Suprapubic skin (tissue), 4 donors: Measurements from ENCODE around the gene MRPL22. TPM values are rescaled to one million over a fixed set of nuclear protein-coding genes. Genes with fewer than 3 reads are reported as not detected.

ENCODE experiments used
- DNase-seq, 2 donors: peaks; one replicate each; pipeline ENCODE4 v3.0.0-alpha.2; 2019; ENCODE audit warnings: low spot score in 2 of 2
- H3K27ac ChIP-seq: fragments of 200-600 bp; sonication (generic); one replicate; pipeline ENCODE4 v1.5.1; 2019
- H3K27me3 ChIP-seq: fragments of 200-600 bp; sonication (generic); one replicate; pipeline ENCODE4 v1.5.1; 2019
- H3K36me3 ChIP-seq: fragments of 200-600 bp; sonication (generic); one replicate; pipeline ENCODE4 v1.5.1; 2019
- H3K4me1 ChIP-seq: fragments of 200-600 bp; sonication (generic); one replicate; pipeline ENCODE4 v1.5.1; 2019
- H3K4me3 ChIP-seq: fragments of 200-600 bp; sonication (generic); one replicate; pipeline ENCODE4 v1.5.1; 2019; ENCODE audit warnings: mild to moderate bottlenecking
- H3K9me3 ChIP-seq: fragments of 200-600 bp; sonication (generic); one replicate; pipeline ENCODE4 v1.5.1; 2019
- CTCF ChIP-seq, 2 donors: fragments of 200-600 bp in 1 of 2; fragments of 450-650 bp in 1 of 2; sonication (generic) in 1 of 2; IDR thresholded peaks; one replicate each; pipeline ENCODE4 v1.5.1; 2016 to 2019; ENCODE audit warnings: antibody characterized with exemption in 2 of 2, mild to moderate bottlenecking in 1 of 2, moderate library complexity in 1 of 2
- EP300 ChIP-seq: sonication (generic); formaldehyde crosslinking; IDR thresholded peaks from one replicate; pipeline ENCODE4 v1.6.1; 2017; ENCODE audit warnings: antibody characterized with exemption
- POLR2A ChIP-seq, 2 donors: fragments of 450-650 bp; IDR thresholded peaks; one replicate each; pipeline ENCODE4 v1.6.1; 2017; ENCODE audit warnings: antibody characterized with exemption in 2 of 2, mild to moderate bottlenecking in 2 of 2, moderate library complexity in 2 of 2
- POLR2AphosphoS5 ChIP-seq, 3 donors: sonication (generic); formaldehyde crosslinking; IDR thresholded peaks; one replicate each; pipeline ENCODE4 v1.6.1; 2017; ENCODE audit warnings: antibody characterized with exemption in 3 of 3
- WGBS: methylation state at CpG from one replicate; pipeline ENCODE4 v1.1.5; 2018; 5-methylcytosine and 5-hydroxymethylcytosine counted together
- total RNA-seq, 4 donors: library from RNA; depleted of rRNA; stranded (reverse); fragments of >200 nt; gene quantifications; one replicate each; pipeline ENCODE4 v1.1.0, GENCODE V29; 2016

Gene MRPL22
- total RNA-seq, 4 donors from 2014 or later = 12.2 to 30.2 (median 21.7) TPM

- Histone ChIP-seq H3K4me3 (no peak overlapping the region), H3K4me1 (peaks cover 8% of the 10 kb centered on the region), H3K27me3 (no peaks in the 10 kb centered on the region), H3K36me3 (peaks cover 90% of the 10 kb centered on the region), H3K9me3 (no peaks in the 10 kb centered on the region), H3K27ac (peak overlapping the region; percentile 14)
- no peak for TF ChIP-seq EP300
- no peak for TF ChIP-seq POLR2AphosphoS5 (IDR thresholded peaks at IDR 0.05)
- no peak for TF ChIP-seq CTCF (IDR thresholded peaks at IDR 0.05)
- no peak for TF ChIP-seq POLR2A (IDR thresholded peaks at IDR 0.05)
- no peak for DNase-seq
These were observed 44.2 kb upstream of the MRPL22 start for GRCh38 chr5:154896562-154897165.

GRCh38 chr5:154898210-154898609, 42.7 kb upstream of the MRPL22 start:
- Histone ChIP-seq H3K4me1 (peaks cover 8% of the 10 kb centered on the region), H3K27me3 (no peaks in the 10 kb centered on the region), H3K27ac (peak overlapping the region; percentile 90), H3K36me3 (peaks cover 92% of the 10 kb centered on the region), H3K4me3 (peak overlapping the region; percentile 34), H3K9me3 (no peaks in the 10 kb centered on the region)
- WGBS = 69% methylated on average over 4 of the region's 4 CpGs
- peak; percentile 69 to 83 for DNase-seq
- TF ChIP-seq EP300 (no peak), POLR2AphosphoS5 (IDR thresholded peaks at IDR 0.05) (no peak), CTCF (IDR thresholded peaks at IDR 0.05) (no peak), POLR2A (IDR thresholded peaks at IDR 0.05) (no peak)

- DNase-seq = peak in 1 of 2 donors; percentile 72
These were observed 41.6 kb upstream of the MRPL22 start for GRCh38 chr5:154899151-154899816.

GRCh38 chr5:154900066-154900465, 40.8 kb upstream of the MRPL22 start:
- WGBS = 70% methylated on average over 1 of the region's 1 CpG
- Histone ChIP-seq H3K27ac (peak overlapping the region; percentile 90), H3K9me3 (no peaks in the 10 kb centered on the region), H3K4me1 (peaks cover 8% of the 10 kb centered on the region), H3K27me3 (no peaks in the 10 kb centered on the region), H3K36me3 (peaks cover 89% of the 10 kb centered on the region), H3K4me3 (no peak overlapping the region)
- DNase-seq = no peak
- TF ChIP-seq EP300 (no peak), POLR2AphosphoS5 (IDR thresholded peaks at IDR 0.05) (no peak), POLR2A (IDR thresholded peaks at IDR 0.05) (no peak), CTCF (IDR thresholded peaks at IDR 0.05) (no peak)

More at GRCh38 chr5:154899151-154899816, 41.6 kb upstream of the MRPL22 start:
- Histone ChIP-seq H3K9me3 (no peaks in the 10 kb centered on the region), H3K27ac (peak overlapping the region; percentile 90), H3K27me3 (no peaks in the 10 kb centered on the region), H3K4me3 (peak overlapping the region; percentile 34), H3K4me1 (peaks cover 8% of the 10 kb centered on the region), H3K36me3 (peaks cover 89% of the 10 kb centered on the region)
- peak in 1 of 3 donors; percentile 43 for TF ChIP-seq POLR2AphosphoS5 (IDR thresholded peaks at IDR 0.05)
- TF ChIP-seq EP300 = no peak
- no peak for TF ChIP-seq POLR2A (IDR thresholded peaks at IDR 0.05)
- TF ChIP-seq CTCF (IDR thresholded peaks at IDR 0.05) = no peak
- WGBS = 84% methylated on average over 9 of the region's 9 CpGs

- Histone ChIP-seq H3K36me3 (peaks cover 88% of the 10 kb centered on the region), H3K27me3 (no peaks in the 10 kb centered on the region), H3K27ac (peak overlapping the region; percentile 90), H3K4me1 (peaks cover 7% of the 10 kb centered on the region), H3K4me3 (no peak overlapping the region), H3K9me3 (no peaks in the 10 kb centered on the region)
- TF ChIP-seq CTCF (IDR thresholded peaks at IDR 0.05) = no peak
- no peak for TF ChIP-seq POLR2AphosphoS5 (IDR thresholded peaks at IDR 0.05)
- TF ChIP-seq POLR2A (IDR thresholded peaks at IDR 0.05) = no peak
- TF ChIP-seq EP300 = no peak
- WGBS = 81% methylated on average over 2 of the region's 2 CpGs
- DNase-seq = no peak
These were observed 39.6 kb upstream of the MRPL22 start for GRCh38 chr5:154901276-154901675.
